ENCODE measurements around the gene SPCS2.

DNA sequence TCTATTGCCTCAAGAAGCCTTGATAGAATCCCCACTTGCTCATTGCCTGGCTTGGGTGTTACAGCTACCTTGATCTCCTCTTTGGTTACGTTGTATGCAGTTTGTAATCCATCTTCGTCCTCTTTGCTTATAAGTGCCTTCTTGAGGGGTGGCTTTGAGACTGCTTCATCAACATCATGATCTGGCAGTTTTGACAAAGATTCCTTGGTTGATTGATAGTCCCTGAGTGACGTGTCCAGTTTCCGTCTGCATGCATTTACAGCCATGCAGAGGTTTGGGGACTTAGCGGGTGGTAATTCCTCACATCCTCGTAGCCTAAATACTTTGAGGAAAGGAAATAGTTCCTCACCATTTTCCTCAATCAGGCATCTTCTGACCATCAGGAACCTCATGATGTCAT lies 62.8 kb downstream of the SPCS2 start:
- TF ChIP-seq, protein P1, sequence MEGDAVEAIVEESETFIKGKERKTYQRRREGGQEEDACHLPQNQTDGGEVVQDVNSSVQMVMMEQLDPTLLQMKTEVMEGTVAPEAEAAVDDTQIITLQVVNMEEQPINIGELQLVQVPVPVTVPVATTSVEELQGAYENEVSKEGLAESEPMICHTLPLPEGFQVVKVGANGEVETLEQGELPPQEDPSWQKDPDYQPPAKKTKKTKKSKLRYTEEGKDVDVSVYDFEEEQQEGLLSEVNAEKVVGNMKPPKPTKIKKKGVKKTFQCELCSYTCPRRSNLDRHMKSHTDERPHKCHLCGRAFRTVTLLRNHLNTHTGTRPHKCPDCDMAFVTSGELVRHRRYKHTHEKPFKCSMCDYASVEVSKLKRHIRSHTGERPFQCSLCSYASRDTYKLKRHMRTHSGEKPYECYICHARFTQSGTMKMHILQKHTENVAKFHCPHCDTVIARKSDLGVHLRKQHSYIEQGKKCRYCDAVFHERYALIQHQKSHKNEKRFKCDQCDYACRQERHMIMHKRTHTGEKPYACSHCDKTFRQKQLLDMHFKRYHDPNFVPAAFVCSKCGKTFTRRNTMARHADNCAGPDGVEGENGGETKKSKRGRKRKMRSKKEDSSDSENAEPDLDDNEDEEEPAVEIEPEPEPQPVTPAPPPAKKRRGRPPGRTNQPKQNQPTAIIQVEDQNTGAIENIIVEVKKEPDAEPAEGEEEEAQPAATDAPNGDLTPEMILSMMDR (IDR thresholded peaks at IDR 0.05; ENCODE audit: poor library complexity, severe bottlenecking): no peak
- no peak for TF ChIP-seq MXI1 (conservative IDR thresholded peaks at IDR 0.05; ENCODE audit: poor library complexity, severe bottlenecking)
- TF ChIP-seq, protein P2, sequence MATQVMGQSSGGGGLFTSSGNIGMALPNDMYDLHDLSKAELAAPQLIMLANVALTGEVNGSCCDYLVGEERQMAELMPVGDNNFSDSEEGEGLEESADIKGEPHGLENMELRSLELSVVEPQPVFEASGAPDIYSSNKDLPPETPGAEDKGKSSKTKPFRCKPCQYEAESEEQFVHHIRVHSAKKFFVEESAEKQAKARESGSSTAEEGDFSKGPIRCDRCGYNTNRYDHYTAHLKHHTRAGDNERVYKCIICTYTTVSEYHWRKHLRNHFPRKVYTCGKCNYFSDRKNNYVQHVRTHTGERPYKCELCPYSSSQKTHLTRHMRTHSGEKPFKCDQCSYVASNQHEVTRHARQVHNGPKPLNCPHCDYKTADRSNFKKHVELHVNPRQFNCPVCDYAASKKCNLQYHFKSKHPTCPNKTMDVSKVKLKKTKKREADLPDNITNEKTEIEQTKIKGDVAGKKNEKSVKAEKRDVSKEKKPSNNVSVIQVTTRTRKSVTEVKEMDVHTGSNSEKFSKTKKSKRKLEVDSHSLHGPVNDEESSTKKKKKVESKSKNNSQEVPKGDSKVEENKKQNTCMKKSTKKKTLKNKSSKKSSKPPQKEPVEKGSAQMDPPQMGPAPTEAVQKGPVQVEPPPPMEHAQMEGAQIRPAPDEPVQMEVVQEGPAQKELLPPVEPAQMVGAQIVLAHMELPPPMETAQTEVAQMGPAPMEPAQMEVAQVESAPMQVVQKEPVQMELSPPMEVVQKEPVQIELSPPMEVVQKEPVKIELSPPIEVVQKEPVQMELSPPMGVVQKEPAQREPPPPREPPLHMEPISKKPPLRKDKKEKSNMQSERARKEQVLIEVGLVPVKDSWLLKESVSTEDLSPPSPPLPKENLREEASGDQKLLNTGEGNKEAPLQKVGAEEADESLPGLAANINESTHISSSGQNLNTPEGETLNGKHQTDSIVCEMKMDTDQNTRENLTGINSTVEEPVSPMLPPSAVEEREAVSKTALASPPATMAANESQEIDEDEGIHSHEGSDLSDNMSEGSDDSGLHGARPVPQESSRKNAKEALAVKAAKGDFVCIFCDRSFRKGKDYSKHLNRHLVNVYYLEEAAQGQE (IDR thresholded peaks at IDR 0.05; ENCODE audit: borderline replicate concordance): no peak
- no peak for TF ChIP-seq TAF1 (IDR thresholded peaks at IDR 0.05; ENCODE audit: low read depth)
- TF ChIP-seq EZH2 (IDR thresholded peaks at IDR 0.05; ENCODE audit: borderline replicate concordance, insufficient read depth, low read length, poor library complexity, severe bottlenecking): no peak
- TF ChIP-seq SMC3 (conservative IDR thresholded peaks at IDR 0.05; ENCODE audit: poor library complexity): no peak

All from neural cell (in vitro differentiated cells).